HCEC 1CT (cell line): Measurements from ENCODE around the gene MAP2K2.
"Not testable (repeated sequence)": the region's sequence is repeated elsewhere in the genome, so short reads cannot be mapped to it uniquely, and the experiment has no call there.

Source experiments
- DNase-seq: peaks from one replicate; pipeline ENCODE4 v3.0.0-alpha.2; 2017

MAP2K2 gene

DNA sequence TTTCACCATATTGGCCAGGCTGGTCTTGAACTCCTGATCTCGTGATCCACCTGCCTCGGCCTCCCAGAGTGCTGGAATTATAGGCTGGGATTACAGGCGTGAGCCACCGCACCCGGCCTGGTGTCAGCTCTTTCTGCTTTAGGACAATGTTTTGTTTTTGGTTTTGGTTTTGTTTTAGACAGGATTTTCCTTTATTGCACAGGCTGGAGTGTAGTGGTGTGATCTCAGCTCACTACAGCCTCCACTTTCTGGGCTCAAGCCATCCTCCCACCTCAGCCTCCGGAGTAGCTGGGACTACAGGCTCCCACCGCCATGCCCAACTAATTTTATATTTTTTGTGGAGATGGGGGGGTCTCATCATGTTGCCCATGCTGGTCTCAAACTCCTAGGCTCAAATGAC lies 5.1 kb upstream of the MAP2K2 start:
- not testable (repeated sequence) for DNase-seq

GRCh38 chr19:4127322-4127721 lies 3.4 kb upstream of the MAP2K2 start:
- DNase-seq, result not testable (repeated sequence)

DNA sequence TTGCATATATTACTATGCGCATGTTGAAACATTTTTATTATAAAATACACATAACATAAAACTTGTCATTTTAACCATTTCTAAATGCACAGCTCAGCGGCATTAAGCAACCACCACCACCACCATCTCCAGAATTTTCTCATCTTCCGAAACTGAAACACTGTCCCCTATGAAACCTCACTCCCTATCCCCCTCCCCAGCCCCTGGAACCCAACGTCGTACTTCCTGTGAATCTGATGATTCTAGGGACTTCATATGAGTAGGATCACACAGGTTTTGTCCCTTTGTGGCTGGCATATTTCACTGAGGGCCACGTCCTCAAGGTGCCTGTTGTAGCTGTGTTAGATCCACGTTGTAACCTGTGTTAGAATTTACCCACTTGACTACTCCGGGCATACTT lies 716 bp upstream of the MAP2K2 start:
- no peak for DNase-seq

DNA sequence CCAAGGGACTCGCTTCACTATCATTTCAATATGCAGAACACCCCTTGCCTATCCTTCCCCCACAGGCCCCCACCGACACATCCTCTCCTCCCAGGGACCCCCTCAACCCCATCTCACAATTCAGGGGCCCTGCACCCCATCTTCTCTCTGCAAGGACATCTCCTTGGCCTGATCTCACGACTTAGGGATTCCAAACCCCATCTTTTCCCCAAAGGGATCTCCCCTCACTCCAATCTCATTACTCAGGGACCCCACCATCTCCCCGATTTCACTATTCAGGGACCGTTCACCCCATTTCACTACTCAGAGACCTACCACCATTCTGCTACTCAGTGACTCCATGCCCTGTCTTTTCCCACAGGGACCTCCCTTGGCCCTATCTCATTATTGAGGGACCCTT lies 1.4 kb downstream of the MAP2K2 start:
- no peak for DNase-seq

GRCh38 chr19:4121815-4122214 lies 2.1 kb downstream of the MAP2K2 start:
- no peak for DNase-seq

DNA sequence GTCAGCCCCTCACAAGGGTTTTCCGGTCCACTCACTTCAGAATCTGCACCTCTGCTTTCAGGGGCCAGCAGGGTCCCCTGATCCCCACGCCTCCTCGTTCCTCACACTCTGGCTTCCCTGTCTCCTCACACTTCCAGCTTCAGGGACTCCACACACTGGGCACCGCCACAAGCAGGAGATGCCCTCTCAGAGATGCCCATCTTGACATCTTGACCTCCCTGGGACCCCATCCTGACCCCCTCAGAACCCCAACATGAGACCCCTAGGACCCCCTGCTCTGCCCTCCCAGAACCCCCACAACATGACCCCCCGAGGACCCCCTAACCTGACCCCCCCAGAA lies 2.7 kb downstream of the MAP2K2 start:
- DNase-seq, result no peak

DNA sequence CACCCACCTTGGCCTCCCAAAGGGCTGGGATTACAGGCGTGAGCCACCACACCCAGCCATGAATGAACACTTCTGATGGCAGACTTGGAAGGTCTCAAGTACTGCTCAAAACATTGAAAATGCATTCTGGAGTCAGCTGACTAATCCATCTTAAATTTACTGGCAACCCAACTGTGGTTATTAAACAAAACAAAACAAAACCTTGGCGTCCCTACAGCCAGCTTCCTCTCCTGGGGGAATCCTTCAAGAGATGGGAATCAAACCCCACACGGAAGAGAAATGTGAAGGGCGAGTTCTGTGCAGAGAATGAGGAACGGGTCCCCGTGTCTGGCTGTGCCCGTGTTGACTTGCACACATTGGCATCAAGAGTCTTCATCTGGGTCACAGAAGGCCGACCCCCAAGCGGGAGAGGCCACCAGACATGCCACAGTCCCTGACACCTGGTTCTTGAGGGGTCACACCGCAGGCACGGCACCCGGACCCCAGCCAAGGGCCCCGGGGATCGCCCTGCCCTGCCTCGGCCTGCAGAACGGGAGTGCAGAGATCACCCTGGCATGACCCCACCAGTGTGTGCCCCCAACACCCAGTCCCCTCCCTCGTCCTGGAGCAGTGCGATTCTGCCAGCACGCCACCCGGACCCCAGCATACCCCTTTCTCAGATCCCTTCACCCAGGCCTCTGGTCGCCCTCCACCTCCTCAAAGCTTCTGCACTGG lies 3.2 kb downstream of the MAP2K2 start:
- DNase-seq, result peak; percentile 59

GRCh38 chr19:4119763-4120162 lies 4.2 kb downstream of the MAP2K2 start:
- DNase-seq, result no peak

DNA sequence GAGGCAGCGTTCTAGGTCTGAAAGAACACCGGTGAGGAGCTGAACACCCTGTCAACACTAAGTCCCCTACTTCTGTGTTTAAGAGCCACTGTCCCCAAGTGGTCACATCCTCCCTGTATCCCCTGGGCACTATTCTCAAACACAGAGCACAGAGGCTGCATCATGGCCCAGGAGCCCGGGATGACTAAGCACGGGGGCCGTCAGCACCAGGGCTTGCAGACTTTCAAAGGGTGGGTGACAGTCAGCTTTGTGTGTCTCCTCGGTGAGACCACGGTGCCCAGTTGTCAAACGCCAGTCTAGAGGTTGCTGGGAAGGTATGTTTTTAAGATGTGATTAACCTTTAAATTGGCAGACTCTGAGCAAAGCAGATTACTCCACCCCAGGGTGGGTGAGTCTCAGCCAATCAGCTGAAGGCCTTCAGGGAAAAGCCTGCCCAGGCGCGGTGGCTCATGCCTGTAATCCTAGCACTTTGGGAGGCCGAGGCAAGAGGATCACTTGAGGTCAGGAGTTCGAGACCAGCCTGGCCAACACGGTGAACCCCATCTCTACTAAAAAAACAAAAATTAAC lies 8.0 kb downstream of the MAP2K2 start:
- no peak for DNase-seq

DNA sequence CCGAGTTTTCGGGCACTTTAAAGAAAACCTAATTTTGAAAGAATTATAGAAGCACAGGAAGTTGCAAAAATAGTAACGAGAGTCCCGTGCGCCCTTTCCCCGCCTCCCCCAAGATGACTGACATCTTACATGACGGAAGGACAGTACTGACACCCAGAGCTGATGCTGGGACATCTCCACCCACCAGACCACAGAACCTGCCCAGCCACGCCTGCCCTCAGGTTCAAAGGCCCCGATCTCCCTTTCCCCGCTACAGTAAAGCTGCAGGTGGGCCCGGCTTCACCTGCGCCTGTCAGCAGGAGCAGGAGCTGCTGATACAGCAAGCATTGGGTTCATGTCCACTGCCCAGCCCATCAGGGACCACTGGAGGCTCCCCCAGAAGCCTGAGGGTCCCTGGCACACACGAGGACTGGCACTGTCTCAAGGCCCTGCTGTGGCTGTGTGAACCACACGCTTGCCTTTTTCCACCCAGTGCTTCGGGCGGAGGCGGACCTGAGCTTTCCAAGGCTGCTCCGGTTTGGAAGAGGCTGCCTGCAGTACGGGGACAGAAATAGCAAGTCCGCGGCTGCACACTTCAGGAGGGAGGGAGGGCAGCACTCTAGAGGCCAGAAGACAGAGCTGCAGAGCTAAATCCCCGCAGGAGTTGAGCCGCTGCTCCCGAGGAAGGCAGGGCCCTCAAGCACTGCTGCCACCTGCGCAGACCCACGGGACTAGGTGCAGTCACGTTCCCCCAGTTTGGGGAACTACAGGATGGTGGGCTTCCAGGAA lies 8.7 kb downstream of the MAP2K2 start:
- DNase-seq, result no peak

- DNase-seq, result no peak
Observed at GRCh38 chr19:4114181-4114580, 9.7 kb downstream of the MAP2K2 start.

- no peak for DNase-seq
Observed at GRCh38 chr19:4113398-4114088, 10.4 kb downstream of the MAP2K2 start.

DNA sequence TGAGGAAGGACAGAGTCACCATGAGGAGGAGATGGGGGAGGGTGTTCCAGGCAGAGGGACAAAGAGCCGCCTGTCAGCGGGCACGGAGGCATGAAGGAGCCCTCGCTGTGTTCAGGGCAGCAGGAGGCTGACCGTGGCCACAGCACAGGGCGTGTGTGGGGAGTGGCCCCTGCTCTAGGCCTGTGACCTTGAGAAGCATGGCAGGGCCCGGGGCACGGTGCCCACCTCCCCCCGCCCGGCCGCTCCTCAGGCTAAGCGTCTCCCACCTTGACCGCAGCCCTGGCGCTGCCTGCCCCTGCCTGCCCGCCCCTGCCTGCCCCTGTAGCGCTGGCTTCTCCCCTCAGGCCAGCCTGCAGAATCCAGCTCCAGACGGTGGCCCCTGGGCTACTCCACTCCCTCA lies 11.6 kb downstream of the MAP2K2 start:
- DNase-seq, result no peak

DNA sequence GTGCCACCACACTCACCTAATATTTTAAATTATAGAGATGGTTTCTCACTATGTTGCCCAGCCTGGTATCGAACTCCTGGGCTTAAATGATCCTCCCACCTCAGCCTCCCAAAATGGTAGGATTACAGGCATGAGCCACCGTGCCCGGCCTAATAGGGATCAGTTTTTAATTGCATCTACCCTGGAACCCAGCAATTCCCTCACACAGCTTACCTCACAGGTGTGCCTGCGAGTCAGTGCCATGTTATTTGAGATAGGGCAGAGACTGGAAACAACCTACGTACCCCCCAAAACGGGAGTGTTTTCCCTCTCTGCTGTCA lies 14.3 kb downstream of the MAP2K2 start:
- no peak for DNase-seq

DNA sequence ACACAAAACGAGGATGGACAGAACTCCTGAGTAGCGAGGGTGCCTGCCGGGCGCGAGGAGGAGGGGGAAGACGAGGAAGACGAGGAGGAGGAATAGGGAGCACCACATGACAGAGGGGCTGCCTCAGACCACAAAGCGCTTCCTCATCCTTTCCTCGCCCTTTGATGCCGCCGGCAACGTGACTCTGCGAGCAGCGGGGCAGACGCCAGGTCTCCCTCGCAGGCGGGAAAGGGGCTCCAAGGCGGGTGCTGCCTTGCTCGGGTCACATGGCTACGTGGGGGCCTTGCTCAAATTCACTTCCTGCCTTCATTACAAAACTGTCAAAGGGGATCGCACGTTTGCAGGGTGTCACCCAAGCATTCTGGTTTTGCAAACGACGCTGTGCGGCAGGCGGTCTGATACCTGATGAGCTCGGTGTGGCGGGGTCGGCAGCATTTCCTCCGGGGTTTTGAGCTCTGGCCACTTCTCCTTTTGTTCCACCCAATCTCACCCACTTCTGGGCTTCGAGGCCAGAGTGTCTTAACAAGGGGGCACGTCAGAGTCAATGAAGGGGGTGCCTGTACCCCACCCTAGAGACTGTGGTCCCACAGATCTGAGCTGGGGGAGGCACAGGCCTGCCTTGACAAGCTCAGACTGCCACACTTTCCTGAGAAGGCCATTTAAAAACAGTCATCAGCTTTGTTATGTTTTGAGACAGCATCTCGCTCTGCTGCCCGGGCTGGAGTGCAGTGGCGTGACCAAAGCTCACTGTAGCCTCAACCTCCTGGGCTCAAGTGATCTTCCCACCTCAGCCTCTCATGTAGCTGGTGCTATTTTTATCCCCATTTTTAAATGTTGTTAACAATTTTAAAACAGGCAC lies 14.9 kb downstream of the MAP2K2 start:
- DNase-seq, result no peak

DNA sequence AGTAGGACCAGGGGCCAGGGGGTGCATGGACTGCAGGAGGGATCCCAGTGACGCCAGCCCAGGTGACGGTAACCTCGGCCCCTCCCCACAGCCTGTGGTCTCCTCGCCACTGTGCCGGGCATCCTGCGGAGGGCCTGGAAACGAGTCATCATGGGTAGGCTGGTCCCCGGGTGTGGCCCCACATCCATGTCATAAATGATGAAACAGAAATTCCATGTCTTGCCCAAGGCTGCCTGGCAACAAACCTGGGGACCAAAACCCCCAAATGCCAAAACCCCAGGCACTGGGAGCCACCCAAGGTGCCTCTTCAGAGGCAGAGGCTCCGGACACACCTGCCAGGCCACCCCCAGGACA lies 20.9 kb downstream of the MAP2K2 start:
- no peak for DNase-seq

- no peak for DNase-seq
Observed at GRCh38 chr19:4102339-4103079, 21.4 kb downstream of the MAP2K2 start.

DNA sequence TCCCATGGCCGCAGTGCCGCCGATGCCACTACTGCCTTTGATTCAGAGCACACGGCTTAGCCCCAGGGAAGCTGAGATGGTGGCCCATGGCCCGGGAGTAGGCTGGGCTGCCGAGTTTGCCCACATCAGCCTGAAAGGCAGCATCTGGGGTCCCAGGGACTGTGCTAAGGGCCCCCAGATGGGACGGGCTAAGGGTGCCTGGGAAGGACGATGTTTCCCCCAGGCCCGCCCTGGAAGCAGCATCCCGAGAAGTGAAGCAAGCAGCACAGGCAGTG lies 22.5 kb downstream of the MAP2K2 start:
- DNase-seq, result no peak

DNA sequence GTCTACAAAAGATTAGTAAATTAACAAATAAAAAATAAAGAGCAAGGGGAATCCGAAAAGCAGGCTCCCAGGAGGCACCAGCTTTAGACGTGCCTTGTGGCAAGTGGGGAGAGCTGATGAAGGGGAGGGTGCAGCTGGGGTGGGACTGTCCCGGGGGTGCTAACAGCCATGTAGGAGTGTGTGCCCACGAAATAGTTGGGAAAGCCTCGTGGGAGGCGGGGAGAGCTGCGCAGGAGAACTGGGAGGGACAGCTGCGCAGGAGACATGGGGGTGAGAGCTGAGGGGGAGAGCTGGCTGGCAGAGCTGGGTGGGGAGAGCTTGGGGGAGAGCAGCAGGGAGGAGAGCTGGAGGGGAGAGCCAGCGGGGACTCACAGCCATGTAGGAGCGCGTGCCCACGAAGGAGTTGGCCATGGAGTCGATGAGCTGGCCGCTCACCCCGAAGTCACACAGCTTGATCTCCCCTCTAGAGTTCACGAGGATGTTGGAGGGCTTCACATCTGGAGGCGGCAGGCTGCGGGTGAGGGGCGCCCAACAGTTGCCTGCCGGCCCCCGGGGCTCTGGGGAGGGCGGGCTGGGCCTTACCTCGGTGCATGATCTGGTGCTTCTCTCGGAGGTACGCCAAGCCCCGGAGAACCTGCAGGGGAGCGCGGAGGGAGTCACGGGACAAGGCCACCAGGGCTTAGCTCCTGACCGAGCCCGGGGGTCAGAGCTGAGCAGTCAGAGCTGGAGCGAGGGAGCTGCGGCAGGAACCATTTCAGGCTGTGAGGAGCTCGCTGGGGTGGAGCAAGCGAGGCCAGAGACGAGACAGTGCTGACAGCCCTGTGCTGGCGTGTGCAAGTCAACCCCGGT lies 23.1 kb downstream of the MAP2K2 start:
- DNase-seq, result no peak

DNA sequence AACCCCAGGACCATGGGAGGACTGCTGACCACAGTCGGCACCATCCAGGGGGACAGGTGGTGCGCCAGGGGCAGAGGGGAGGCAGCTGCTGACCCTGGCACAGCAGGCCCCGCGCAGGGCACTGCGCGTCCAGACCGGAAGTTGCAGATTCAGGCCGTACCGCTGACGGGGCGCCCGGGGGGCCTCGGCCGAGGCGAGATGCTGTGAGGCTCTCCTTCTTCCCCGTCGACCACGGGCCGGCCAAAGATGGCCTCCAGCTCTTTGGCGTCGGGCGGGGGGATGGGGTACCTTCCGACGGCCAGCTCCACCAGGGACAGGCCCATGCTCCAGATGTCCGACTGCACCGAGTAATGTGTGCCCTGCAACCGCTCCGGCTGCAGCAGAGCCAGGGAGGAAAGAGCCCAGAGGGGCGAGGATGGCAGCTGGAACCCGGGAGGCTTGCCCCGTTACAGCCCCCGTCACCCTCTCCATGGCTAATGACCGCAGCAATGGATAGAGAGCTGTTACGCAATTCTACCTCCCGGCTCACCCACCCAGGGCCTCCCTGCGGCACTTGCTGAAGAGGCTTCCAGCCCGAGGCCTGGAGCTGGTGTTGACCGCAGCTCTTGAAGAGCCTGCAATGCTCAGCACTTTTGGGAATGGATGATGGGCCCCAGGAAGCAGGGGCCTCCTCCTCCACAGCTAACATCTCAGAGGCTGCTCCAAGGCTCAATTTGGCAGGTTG lies 24.7 kb downstream of the MAP2K2 start:
- DNase-seq, result no peak

DNA sequence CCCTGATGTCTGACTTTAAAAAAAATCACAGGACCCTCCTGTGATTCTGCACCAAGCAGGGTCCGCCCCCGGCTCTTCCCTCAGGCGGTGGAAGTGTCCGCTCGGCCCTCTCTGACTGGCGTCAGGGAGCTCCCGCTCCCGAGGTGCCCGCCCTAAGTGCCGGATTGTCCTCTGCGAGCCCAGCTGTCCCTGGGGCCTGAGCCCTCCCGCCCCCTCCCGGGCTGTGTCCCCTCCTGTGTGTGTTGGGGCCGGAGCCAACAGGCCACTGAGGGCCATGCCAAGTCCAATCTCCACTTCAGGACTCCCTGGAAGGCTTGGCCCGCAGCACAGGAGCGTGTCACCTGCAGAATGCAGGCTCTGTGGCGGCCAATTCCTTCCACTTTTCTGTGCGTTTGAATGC lies 25.4 kb downstream of the MAP2K2 start:
- no peak for DNase-seq
